Midbrain (tissue), 1 donor: ENCODE measurements around the gene MAPK8.

Experiments
- DNase-seq: peaks from one replicate; lab custom pipeline; 2025; lab: John Stamatoyannopoulos, UW

MAPK8 gene

GRCh38 chr10:48463318-48464003 lies 157.0 kb downstream of the MAPK8 start:
- peak; percentile 8 for DNase-seq

GRCh38 chr10:48464121-48464870 lies 157.8 kb downstream of the MAPK8 start:
- no peak for DNase-seq

- peak; percentile 58 for DNase-seq
Measured at GRCh38 chr10:48464871-48465736, 158.6 kb downstream of the MAPK8 start.

GRCh38 chr10:48465860-48466521 lies 159.5 kb downstream of the MAPK8 start:
- no peak for DNase-seq

- no peak for DNase-seq
Measured at GRCh38 chr10:48466611-48467240, 160.2 kb downstream of the MAPK8 start.

- no peak for DNase-seq
Measured at GRCh38 chr10:48467669-48468068, 161.2 kb downstream of the MAPK8 start.

GRCh38 chr10:48468130-48468790 lies 161.8 kb downstream of the MAPK8 start:
- no peak for DNase-seq

- no peak for DNase-seq
Measured at GRCh38 chr10:48468866-48469511, 162.5 kb downstream of the MAPK8 start.

GRCh38 chr10:48469516-48470020 lies 163.1 kb downstream of the MAPK8 start:
- no peak for DNase-seq

GRCh38 chr10:48470115-48470892 lies 163.8 kb downstream of the MAPK8 start:
- DNase-seq: no peak

GRCh38 chr10:48470893-48471805 lies 164.7 kb downstream of the MAPK8 start:
- DNase-seq: no peak

GRCh38 chr10:48472501-48473069 lies 166.1 kb downstream of the MAPK8 start:
- no peak for DNase-seq

- DNase-seq: no peak
Measured at GRCh38 chr10:48473704-48474103, 167.2 kb downstream of the MAPK8 start.

- no peak for DNase-seq
Measured at GRCh38 chr10:48474765-48475365, 168.4 kb downstream of the MAPK8 start.

- no peak for DNase-seq
Measured at GRCh38 chr10:48475943-48476278, 169.4 kb downstream of the MAPK8 start.

GRCh38 chr10:48476279-48476982 lies 170.0 kb downstream of the MAPK8 start:
- no peak for DNase-seq

- DNase-seq: no peak
Measured at GRCh38 chr10:48477141-48477540, 170.7 kb downstream of the MAPK8 start.
